LNCaP clone FGC (cell line): ENCODE measurements around the gene C5.

Source experiments
- DNase-seq: peaks from one replicate; pipeline ENCODE4 v3.0.0-alpha.2; 2011; ENCODE audit warnings: low read depth
- H3K4me3 ChIP-seq: 2 replicates; pipeline ENCODE4 v1.5.1; 2011; ENCODE audit warnings: mild to moderate bottlenecking, low read depth, low read length, control low read depth
- CTCF ChIP-seq: IDR thresholded peaks from 2 replicates; pipeline ENCODE4 v1.5.1; 2012; ENCODE audit warnings: mild to moderate bottlenecking; ENCODE audit not compliant: control insufficient read depth, insufficient read depth; ENCODE audit errors: extremely low read depth

The C5 gene

GRCh38 chr9:120923620-120924328 lies 126.3 kb downstream of the C5 start:
- no peak for TF ChIP-seq CTCF
- DNase-seq: no peak
- H3K4me3 ChIP-seq: no peak overlapping the region

- DNase-seq: no peak
- no peak for TF ChIP-seq CTCF
- H3K4me3 ChIP-seq: no peak overlapping the region
These were observed 127.5 kb downstream of the C5 start for GRCh38 chr9:120922404-120923195.

- no peak overlapping the region for H3K4me3 ChIP-seq
- TF ChIP-seq CTCF: no peak
- no peak for DNase-seq
These were observed 128.4 kb downstream of the C5 start for GRCh38 chr9:120921661-120922181.

- H3K4me3 ChIP-seq: no peak overlapping the region
- no peak for DNase-seq
- no peak for TF ChIP-seq CTCF
These were observed 129.3 kb downstream of the C5 start for GRCh38 chr9:120920806-120921178.

GRCh38 chr9:120919843-120920805 lies 130.0 kb downstream of the C5 start:
- DNase-seq: no peak
- no peak overlapping the region for H3K4me3 ChIP-seq
- no peak for TF ChIP-seq CTCF
